Prostate gland (tissue), 2 donors: ENCODE data around the gene DENND6A. TPM values are rescaled to one million over a fixed set of nuclear protein-coding genes. Genes with fewer than 3 reads are reported as not detected.

ENCODE experiments used
- DNase-seq: peaks from one replicate; pipeline ENCODE4 v3.0.0-alpha.2; 2019; ENCODE audit warnings: low spot score
- H3K27ac ChIP-seq, 2 donors: fragments of 200-600 bp; sonication (generic); 2 replicates each; pipeline ENCODE4 v1.5.1; 2017 to 2019
- H3K27me3 ChIP-seq: fragments of 200-600 bp; sonication (generic); replicated peaks from 2 replicates; pipeline ENCODE4 v1.5.1; 2019; ENCODE audit not compliant: insufficient read depth
- H3K36me3 ChIP-seq, 2 donors: fragments of 200-600 bp; sonication (generic); 1 replicate in 1 of 2; 2 replicates in 1 of 2; pipeline versions ENCODE4 v1.5.1 to v1.8.1; 2017 to 2019
- H3K4me1 ChIP-seq: fragments of 200-600 bp; sonication (generic); replicated peaks from 2 replicates; pipeline ENCODE4 v1.5.1; 2019
- H3K4me3 ChIP-seq, 2 donors: fragments of 200-600 bp; sonication (generic); 2 replicates each; pipeline ENCODE4 v1.5.1; 2017 to 2019
- H3K9me3 ChIP-seq: fragments of 200-600 bp; sonication (generic); 2 replicates; pipeline ENCODE4 v1.5.1; 2017
- POLR2A ChIP-seq: fragments of 450-650 bp; IDR thresholded peaks from one replicate; pipeline ENCODE4 v1.6.1; 2016; ENCODE audit warnings: antibody characterized with exemption, mild to moderate bottlenecking
- POLR2AphosphoS5 ChIP-seq: sonication (generic); formaldehyde crosslinking; IDR thresholded peaks from one replicate; pipeline ENCODE4 v1.6.1; 2017; ENCODE audit warnings: antibody characterized with exemption
- WGBS: methylation state at CpG from one replicate; pipeline ENCODE4 v1.1.5; 2018; 5-methylcytosine and 5-hydroxymethylcytosine counted together
- intact Hi-C: fragments of 100-400 bp; cut with DNase I; formaldehyde crosslinking; loops from one replicate; pipeline ENCODE4 v1.14.2; 2022
- total RNA-seq, 2 donors: library from RNA; depleted of rRNA; stranded (reverse); fragments of >200 nt; gene quantifications; one replicate each; pipeline ENCODE4 v1.1.0, GENCODE V29; 2016
- TF ChIP-seq, protein P1 (sequence below), 4 experiments: fragments of 200-600 bp in 2 of 4; fragments of 450-650 bp in 2 of 4; sonication (generic) in 2 of 4; IDR thresholded peaks; 1 replicate in 3 of 4; 2 replicates in 1 of 4; pipeline ENCODE4 v1.5.1; 2016 to 2019; ENCODE audit warnings: antibody characterized with exemption in 4 of 4, mild to moderate bottlenecking in 2 of 4, moderate library complexity in 2 of 4

Gene DENND6A
- total RNA-seq, 2 donors from 2014 or later, result 19.4 to 26.1 TPM

DNA sequence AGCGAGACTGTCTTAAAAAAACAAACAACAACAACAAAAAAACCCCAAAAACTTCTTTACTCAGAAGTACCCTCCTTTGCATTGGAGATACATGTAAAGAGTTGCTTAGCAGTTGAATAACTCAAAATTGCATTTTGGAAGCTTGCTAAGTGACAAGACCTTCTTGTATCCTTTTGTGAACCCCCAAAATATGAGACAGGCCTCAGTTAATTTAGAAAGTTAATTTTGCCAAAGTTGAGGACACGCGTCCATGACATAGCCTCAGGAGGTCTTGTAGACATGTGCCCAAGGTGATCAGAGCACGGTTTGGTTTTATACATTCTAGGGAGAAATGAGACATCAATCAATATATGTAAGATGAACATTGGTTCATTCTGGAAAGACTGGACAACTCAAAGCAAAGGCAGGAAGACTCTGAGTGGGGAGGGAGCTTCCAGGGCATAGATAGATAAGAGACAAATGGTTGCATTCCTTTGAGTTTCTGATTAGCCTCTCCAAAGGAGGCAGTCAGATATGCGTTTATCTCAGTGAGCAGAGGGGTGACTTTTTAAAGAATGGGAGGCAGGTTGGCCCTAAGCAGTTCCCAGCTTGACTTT lies 94.0 kb downstream of the DENND6A start:
- Histone ChIP-seq H3K27me3 (no peaks in the 10 kb centered on the region), H3K36me3 (no peaks in the 10 kb centered on the region), H3K27ac (peak overlapping the region; percentile 97 to 98), H3K4me3 (peak overlapping the region; percentile 43 to 91), H3K9me3 (no peaks in the 10 kb centered on the region), H3K4me1 (no peaks in the 10 kb centered on the region)
- TF ChIP-seq, protein P1, sequence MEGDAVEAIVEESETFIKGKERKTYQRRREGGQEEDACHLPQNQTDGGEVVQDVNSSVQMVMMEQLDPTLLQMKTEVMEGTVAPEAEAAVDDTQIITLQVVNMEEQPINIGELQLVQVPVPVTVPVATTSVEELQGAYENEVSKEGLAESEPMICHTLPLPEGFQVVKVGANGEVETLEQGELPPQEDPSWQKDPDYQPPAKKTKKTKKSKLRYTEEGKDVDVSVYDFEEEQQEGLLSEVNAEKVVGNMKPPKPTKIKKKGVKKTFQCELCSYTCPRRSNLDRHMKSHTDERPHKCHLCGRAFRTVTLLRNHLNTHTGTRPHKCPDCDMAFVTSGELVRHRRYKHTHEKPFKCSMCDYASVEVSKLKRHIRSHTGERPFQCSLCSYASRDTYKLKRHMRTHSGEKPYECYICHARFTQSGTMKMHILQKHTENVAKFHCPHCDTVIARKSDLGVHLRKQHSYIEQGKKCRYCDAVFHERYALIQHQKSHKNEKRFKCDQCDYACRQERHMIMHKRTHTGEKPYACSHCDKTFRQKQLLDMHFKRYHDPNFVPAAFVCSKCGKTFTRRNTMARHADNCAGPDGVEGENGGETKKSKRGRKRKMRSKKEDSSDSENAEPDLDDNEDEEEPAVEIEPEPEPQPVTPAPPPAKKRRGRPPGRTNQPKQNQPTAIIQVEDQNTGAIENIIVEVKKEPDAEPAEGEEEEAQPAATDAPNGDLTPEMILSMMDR (IDR thresholded peaks at IDR 0.05), result no peak
- WGBS, result 60% methylated on average over 5 of the region's 5 CpGs
- DNase-seq, result no peak
- intact Hi-C loops, result loop anchor here (5.0 kb wide), 1 partner anchor 372 kb away; the partner anchor contains the start of gene APPL1

DNA sequence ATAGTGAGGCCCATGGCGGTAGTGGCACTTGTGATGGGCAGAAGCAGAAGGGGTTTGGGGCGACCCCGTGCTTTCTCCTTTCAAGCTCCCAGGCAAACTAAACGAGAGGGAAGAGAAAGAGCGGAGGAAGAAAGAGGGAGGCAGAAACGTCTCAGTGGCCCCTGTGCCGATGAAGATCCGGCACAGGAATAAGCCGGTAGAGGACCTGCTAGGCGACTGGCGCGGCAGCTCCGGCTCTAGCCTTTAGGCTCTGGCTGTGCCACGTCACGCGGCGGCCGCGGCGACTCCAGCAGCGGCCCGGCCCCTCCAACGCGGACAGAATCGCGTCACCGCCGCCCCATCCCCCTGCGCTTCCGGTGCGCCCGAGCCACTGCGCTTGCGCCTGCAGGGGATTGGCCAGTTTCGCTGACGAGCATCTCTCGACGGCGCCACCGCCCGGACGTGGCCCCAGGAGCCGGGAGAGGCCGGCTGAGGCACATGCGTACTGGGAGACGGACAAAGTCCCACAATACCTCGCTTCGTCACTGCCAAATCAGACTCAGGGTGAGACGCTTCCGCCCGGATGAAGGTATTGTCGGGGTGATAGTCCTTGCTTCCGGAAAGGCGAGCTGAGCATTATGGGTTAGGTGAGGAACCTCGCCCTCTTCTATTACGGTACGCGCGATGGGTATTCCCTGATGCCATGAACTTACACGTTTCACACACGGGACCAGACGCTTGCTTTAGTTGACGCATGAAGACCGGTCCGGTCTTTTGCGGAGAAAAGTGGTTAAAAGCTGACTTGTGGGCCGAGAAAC lies 95.6 kb downstream of the DENND6A start, which contains the start of gene ARF4:
Gene ARF4, minus strand, starts transcription at position 218 of the 797 bp plus-strand sequence. Its CDS starts 204 bp downstream, at position 14.
- intact Hi-C loops, result loop anchor here (2.0 to 5.0 kb wide), 4 partner anchors 41 to 370 kb away; partner anchors contain the start of genes APPL1, DENND6A, PDE12 and SLMAP
- under 1% methylated on average over 67 of the region's 67 CpGs for WGBS
- H3K4me1 ChIP-seq, result no peaks in the 10 kb centered on the region
- no peaks in the 10 kb centered on the region for H3K9me3 ChIP-seq
- H3K36me3 ChIP-seq, result no peaks in the 10 kb centered on the region
- peak within 1 kb of the TSS; percentile 97 to 98 for H3K27ac ChIP-seq
- peak; percentile 98 for DNase-seq
- no peaks in the 10 kb centered on the region for H3K27me3 ChIP-seq
- TF ChIP-seq, protein P1 (IDR thresholded peaks at IDR 0.05), result peak in 3 of 4 experiments; percentile 24 to 61 (median 46)
- TF ChIP-seq POLR2A, result peak; percentile 99
- peak; percentile 99 for TF ChIP-seq POLR2AphosphoS5
- H3K4me3 ChIP-seq, result peak within 1 kb of the TSS; percentile 88 to 91

DNA sequence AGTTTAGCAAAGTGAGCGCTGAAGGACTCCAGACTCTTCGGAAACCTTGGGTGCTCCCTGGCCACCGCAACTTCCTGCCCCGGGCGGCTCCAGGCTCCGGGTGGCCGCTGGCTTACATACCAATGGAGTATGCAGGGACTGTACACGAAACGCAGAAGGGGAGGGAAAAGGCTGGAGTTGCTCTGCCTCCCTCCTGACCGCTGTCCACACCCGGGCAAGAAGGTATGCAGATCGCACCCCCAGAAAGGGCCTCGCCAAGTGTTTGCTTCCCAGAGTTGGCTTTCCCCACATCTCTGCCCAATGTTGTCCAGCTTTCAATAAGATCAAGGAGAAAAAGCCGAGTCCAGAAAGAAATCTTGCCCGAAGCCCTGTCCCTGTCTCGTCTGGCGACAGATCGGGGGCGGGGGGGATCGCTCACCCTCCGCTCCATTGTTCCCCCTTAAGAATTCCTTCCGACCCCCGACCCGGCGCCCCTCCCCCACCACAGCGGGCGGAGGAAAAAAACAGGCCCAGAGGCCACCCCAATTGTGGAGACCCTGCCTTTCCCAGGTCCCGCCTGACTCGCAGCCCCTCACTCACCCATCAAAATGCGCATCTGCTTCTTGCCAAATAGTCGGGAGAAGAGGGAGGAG lies 96.3 kb downstream of the DENND6A start:
- 2% methylated on average over 30 of the region's 31 CpGs for WGBS
- Histone ChIP-seq H3K9me3 (no peaks in the 10 kb centered on the region), H3K36me3 (no peaks in the 10 kb centered on the region), H3K27me3 (no peaks in the 10 kb centered on the region), H3K27ac (peak overlapping the region; percentile 97 to 98), H3K4me1 (no peaks in the 10 kb centered on the region), H3K4me3 (peak overlapping the region; percentile 88 to 91)
- TF ChIP-seq POLR2A (peak; percentile 50), POLR2AphosphoS5 (no peak)
- DNase-seq, result peak; percentile 67
- intact Hi-C loops, result loop anchor here (2.0 to 5.0 kb wide), 4 partner anchors 40 to 369 kb away; partner anchors contain the start of genes APPL1, DENND6A, PDE12 and SLMAP

DNA sequence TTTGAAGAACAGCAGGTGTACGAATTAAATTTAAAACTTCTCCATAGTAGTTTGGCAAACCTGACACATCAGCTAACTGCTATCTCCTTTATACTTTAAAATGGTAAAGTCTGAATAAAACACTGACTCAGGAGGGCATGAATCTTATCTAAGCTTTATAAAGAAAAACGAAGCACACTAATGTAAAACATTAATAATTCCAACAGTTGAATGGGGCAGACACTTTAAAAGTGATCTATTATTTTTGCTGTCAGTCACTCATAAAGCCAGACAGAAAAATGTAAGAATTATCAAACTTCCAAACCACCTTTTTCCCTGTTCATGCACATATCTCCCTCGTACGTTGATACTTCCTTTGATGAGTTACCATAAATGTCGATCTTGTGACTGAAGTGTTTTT lies 98.3 kb downstream of the DENND6A start:
- intact Hi-C loops, result no loop called here
- H3K4me1 ChIP-seq, result no peaks in the 10 kb centered on the region

More for the DNA sequence above, 98.3 kb downstream of the DENND6A start:
- WGBS, result 35% methylated on average over 5 of the region's 5 CpGs
- Histone ChIP-seq H3K36me3 (no peaks in the 10 kb centered on the region), H3K27ac (peak overlapping the region in 1 of 2 donors; percentile 8), H3K27me3 (no peaks in the 10 kb centered on the region), H3K9me3 (no peaks in the 10 kb centered on the region), H3K4me3 (peak overlapping the region in 1 of 2 donors; percentile 91)
- TF ChIP-seq POLR2AphosphoS5 (no peak), POLR2A (no peak)
- TF ChIP-seq, protein P1 (IDR thresholded peaks at IDR 0.05), result no peak
- DNase-seq, result no peak
